ENCODE measurements around the gene BCL7A. TPM values are rescaled to one million over a fixed set of nuclear protein-coding genes. Genes with fewer than 3 reads are reported as not detected.
"Not testable (repeated sequence)": the region's sequence is repeated elsewhere in the genome, so short reads cannot be mapped to it uniquely, and the experiment has no call there.

The BCL7A gene
- total and polyA plus RNA-seq, 2 experiments from 2014 or later, result 19.1 to 30.5 TPM

- H3K36me3 ChIP-seq, result no peaks in the 10 kb centered on the region
- DNase-seq (ENCODE audit: low read depth in 1 of 2, low spot score in 1 of 2), result no peak
- no peaks in the 10 kb centered on the region for H3K9me3 ChIP-seq (ENCODE audit: low read depth)
- H3K4me3 ChIP-seq, result no peak overlapping the region
- H3K27me3 ChIP-seq, result no peaks in the 10 kb centered on the region
- no peak overlapping the region for H3K27ac ChIP-seq
- TF ChIP-seq CTCF (IDR thresholded peaks at IDR 0.05; ENCODE audit: low read depth, low read length), result no peak
- H3K4me1 ChIP-seq (ENCODE audit: low read depth), result no peaks in the 10 kb centered on the region
These were observed 40.8 kb upstream of the BCL7A start for GRCh38 chr12:121980892-121981272.

- no peak for TF ChIP-seq CTCF (IDR thresholded peaks at IDR 0.05; ENCODE audit: low read depth, low read length)
- Histone ChIP-seq H3K4me1 (ENCODE audit: low read depth) (no peaks in the 10 kb centered on the region), H3K9me3 (ENCODE audit: low read depth) (no peaks in the 10 kb centered on the region), H3K36me3 (no peaks in the 10 kb centered on the region), H3K27me3 (no peaks in the 10 kb centered on the region), H3K4me3 (no peak overlapping the region), H3K27ac (no peak overlapping the region)
- no peak for DNase-seq (ENCODE audit: low read depth in 1 of 2, low spot score in 1 of 2)
These were observed 40.2 kb upstream of the BCL7A start for GRCh38 chr12:121981456-121981855.

- no peaks in the 10 kb centered on the region for H3K4me1 ChIP-seq (ENCODE audit: low read depth)
- DNase-seq (ENCODE audit: low read depth in 1 of 2, low spot score in 1 of 2), result no peak
- no peaks in the 10 kb centered on the region for H3K9me3 ChIP-seq (ENCODE audit: low read depth)
- H3K36me3 ChIP-seq, result no peaks in the 10 kb centered on the region
- H3K27me3 ChIP-seq, result no peaks in the 10 kb centered on the region
- H3K4me3 ChIP-seq, result no peak overlapping the region
- H3K27ac ChIP-seq, result no peak overlapping the region
- TF ChIP-seq CTCF (IDR thresholded peaks at IDR 0.05; ENCODE audit: low read depth, low read length), result no peak
These were observed 38.7 kb upstream of the BCL7A start for GRCh38 chr12:121982950-121983349.

GRCh38 chr12:121983536-121984210, 38.0 kb upstream of the BCL7A start:
- no peak for TF ChIP-seq CTCF (IDR thresholded peaks at IDR 0.05; ENCODE audit: low read depth, low read length)
- no peaks in the 10 kb centered on the region for H3K27me3 ChIP-seq
- no peaks in the 10 kb centered on the region for H3K36me3 ChIP-seq
- peak in 1 of 2 donors; percentile 50 for DNase-seq (ENCODE audit: low read depth in 1 of 2, low spot score in 1 of 2)
- H3K4me3 ChIP-seq, result no peak overlapping the region
- no peak overlapping the region for H3K27ac ChIP-seq
- H3K9me3 ChIP-seq (ENCODE audit: low read depth), result no peaks in the 10 kb centered on the region
- H3K4me1 ChIP-seq (ENCODE audit: low read depth), result no peaks in the 10 kb centered on the region

- no peak overlapping the region for H3K27ac ChIP-seq
- no peaks in the 10 kb centered on the region for H3K36me3 ChIP-seq
- no peak for TF ChIP-seq CTCF (IDR thresholded peaks at IDR 0.05; ENCODE audit: low read depth, low read length)
- H3K4me1 ChIP-seq (ENCODE audit: low read depth), result no peaks in the 10 kb centered on the region
- H3K27me3 ChIP-seq, result no peaks in the 10 kb centered on the region
- no peak overlapping the region for H3K4me3 ChIP-seq
- no peak for DNase-seq (ENCODE audit: low read depth in 1 of 2, low spot score in 1 of 2)
- H3K9me3 ChIP-seq (ENCODE audit: low read depth), result no peaks in the 10 kb centered on the region
These were observed 35.0 kb upstream of the BCL7A start for GRCh38 chr12:121986489-121987245.

GRCh38 chr12:121988519-121988918, 33.2 kb upstream of the BCL7A start:
- H3K27me3 ChIP-seq; H3K36me3 ChIP-seq; H3K4me3 ChIP-seq; H3K9me3 ChIP-seq (ENCODE audit: low read depth); DNase-seq (ENCODE audit: low read depth in 1 of 2, low spot score in 1 of 2); H3K4me1 ChIP-seq (ENCODE audit: low read depth); H3K27ac ChIP-seq: not testable (repeated sequence)
